Activated T-cell treated with anti-CD3 and anti-CD28 coated beads, Interleukin-2, amount 50 U/mL, for 24 hours (primary cell): Measurements from ENCODE around the gene DENND1A.
"Not testable (repeated sequence)": the region's sequence is repeated elsewhere in the genome, so short reads cannot be mapped to it uniquely, and the experiment has no call there.

Experiments used
- DNase-seq: peaks from one replicate; pipeline ENCODE4 v3.0.0-alpha.2; 2020
- H3K27ac Mint-ChIP-seq: 2 replicates; pipeline ENCODE4 v1.8.0; 2020; ENCODE audit warnings: mild to moderate bottlenecking, mixed read lengths
- H3K27me3 Mint-ChIP-seq: 2 replicates; pipeline ENCODE4 v1.8.0; 2020; ENCODE audit warnings: mixed read lengths
- H3K36me3 Mint-ChIP-seq: 2 replicates; pipeline ENCODE4 v1.8.0; 2020; ENCODE audit warnings: low read depth, mixed read lengths
- H3K4me1 Mint-ChIP-seq: 2 replicates; pipeline ENCODE4 v1.8.0; 2020; ENCODE audit warnings: low read depth, mixed read lengths
- H3K4me3 Mint-ChIP-seq: 2 replicates; pipeline ENCODE4 v1.8.0; 2020; ENCODE audit warnings: mild to moderate bottlenecking, moderate library complexity, mixed read lengths
- H3K9me3 Mint-ChIP-seq: 2 replicates; pipeline ENCODE4 v1.8.0; 2020; ENCODE audit warnings: mixed read lengths

DENND1A gene

GRCh38 chr9:123445116-123445515, 484.8 kb downstream of the DENND1A start:
- Mint-ChIP-seq H3K27me3 (no peaks in the 10 kb centered on the region), H3K4me3 (no peak overlapping the region), H3K36me3 (peaks cover 42% of the 10 kb centered on the region), H3K27ac (no peak overlapping the region), H3K4me1 (no peaks in the 10 kb centered on the region), H3K9me3 (no peaks in the 10 kb centered on the region)
- no peak for DNase-seq

- no peak for DNase-seq
- H3K4me1 Mint-ChIP-seq, result no peaks in the 10 kb centered on the region
- no peak overlapping the region for H3K27ac Mint-ChIP-seq
- H3K9me3 Mint-ChIP-seq, result no peaks in the 10 kb centered on the region
- peaks cover 56% of the 10 kb centered on the region for H3K36me3 Mint-ChIP-seq
- H3K4me3 Mint-ChIP-seq, result no peak overlapping the region
- H3K27me3 Mint-ChIP-seq, result no peaks in the 10 kb centered on the region
Measured at GRCh38 chr9:123441769-123442168, 488.2 kb downstream of the DENND1A start.

- Mint-ChIP-seq H3K4me3 (no peak overlapping the region), H3K9me3 (no peaks in the 10 kb centered on the region), H3K27me3 (no peaks in the 10 kb centered on the region)
Measured at GRCh38 chr9:123440256-123440655, 489.7 kb downstream of the DENND1A start.

GRCh38 chr9:123438821-123439220, 491.1 kb downstream of the DENND1A start:
- DNase-seq, result no peak
- Mint-ChIP-seq H3K27me3 (no peaks in the 10 kb centered on the region), H3K4me1 (no peaks in the 10 kb centered on the region), H3K4me3 (no peak overlapping the region), H3K36me3 (peaks cover 63% of the 10 kb centered on the region), H3K27ac (no peak overlapping the region), H3K9me3 (no peaks in the 10 kb centered on the region)

More at GRCh38 chr9:123440256-123440655, 489.7 kb downstream of the DENND1A start:
- H3K27ac Mint-ChIP-seq, result no peak overlapping the region
- DNase-seq, result no peak
- H3K4me1 Mint-ChIP-seq, result no peaks in the 10 kb centered on the region
- H3K36me3 Mint-ChIP-seq, result peaks cover 53% of the 10 kb centered on the region

- peaks cover 67% of the 10 kb centered on the region for H3K36me3 Mint-ChIP-seq
- H3K9me3 Mint-ChIP-seq, result no peaks in the 10 kb centered on the region
- no peaks in the 10 kb centered on the region for H3K4me1 Mint-ChIP-seq
- DNase-seq, result no peak
- no peaks in the 10 kb centered on the region for H3K27me3 Mint-ChIP-seq
- no peak overlapping the region for H3K4me3 Mint-ChIP-seq
- H3K27ac Mint-ChIP-seq, result no peak overlapping the region
Measured at GRCh38 chr9:123438321-123438720, 491.6 kb downstream of the DENND1A start.

GRCh38 chr9:123437201-123437600, 492.7 kb downstream of the DENND1A start:
- DNase-seq, result no peak
- Mint-ChIP-seq H3K4me1 (no peaks in the 10 kb centered on the region), H3K9me3 (no peaks in the 10 kb centered on the region), H3K4me3 (no peak overlapping the region), H3K36me3 (peaks cover 67% of the 10 kb centered on the region), H3K27ac (no peak overlapping the region), H3K27me3 (no peaks in the 10 kb centered on the region)

GRCh38 chr9:123435471-123435870, 494.5 kb downstream of the DENND1A start:
- Mint-ChIP-seq H3K27ac (no peak overlapping the region), H3K36me3 (peaks cover 69% of the 10 kb centered on the region), H3K9me3 (no peaks in the 10 kb centered on the region), H3K4me3 (no peak overlapping the region), H3K27me3 (no peaks in the 10 kb centered on the region), H3K4me1 (no peaks in the 10 kb centered on the region)
- DNase-seq, result no peak

GRCh38 chr9:123434619-123435240, 495.2 kb downstream of the DENND1A start:
- Mint-ChIP-seq H3K36me3 (peaks cover 69% of the 10 kb centered on the region), H3K9me3 (no peaks in the 10 kb centered on the region), H3K27ac (no peak overlapping the region)

GRCh38 chr9:123432331-123433236, 497.3 kb downstream of the DENND1A start:
- Mint-ChIP-seq H3K4me1 (no peaks in the 10 kb centered on the region), H3K9me3 (no peaks in the 10 kb centered on the region), H3K27me3 (no peaks in the 10 kb centered on the region), H3K36me3 (peaks cover 60% of the 10 kb centered on the region), H3K4me3 (no peak overlapping the region), H3K27ac (no peak overlapping the region)
- no peak for DNase-seq

More at GRCh38 chr9:123434619-123435240, 495.2 kb downstream of the DENND1A start:
- Mint-ChIP-seq H3K27me3 (no peaks in the 10 kb centered on the region), H3K4me3 (no peak overlapping the region), H3K4me1 (no peaks in the 10 kb centered on the region)
- DNase-seq, result no peak

- no peak overlapping the region for H3K4me3 Mint-ChIP-seq
- H3K27ac Mint-ChIP-seq, result no peak overlapping the region
- no peaks in the 10 kb centered on the region for H3K4me1 Mint-ChIP-seq
- H3K9me3 Mint-ChIP-seq, result no peaks in the 10 kb centered on the region
- no peak for DNase-seq
- peaks cover 53% of the 10 kb centered on the region for H3K36me3 Mint-ChIP-seq
- no peaks in the 10 kb centered on the region for H3K27me3 Mint-ChIP-seq
Measured at GRCh38 chr9:123431581-123431980, 498.3 kb downstream of the DENND1A start.

- H3K27me3 Mint-ChIP-seq, H3K4me1 Mint-ChIP-seq, H3K9me3 Mint-ChIP-seq, H3K4me3 Mint-ChIP-seq, H3K27ac Mint-ChIP-seq, DNase-seq: not testable (repeated sequence)
- peaks cover 41% of the 10 kb centered on the region for H3K36me3 Mint-ChIP-seq
Measured at GRCh38 chr9:123428450-123428849, 501.5 kb downstream of the DENND1A start.

- H3K27me3 Mint-ChIP-seq, result no peaks in the 10 kb centered on the region
- H3K36me3 Mint-ChIP-seq, result peaks cover 36% of the 10 kb centered on the region
- no peak overlapping the region for H3K4me3 Mint-ChIP-seq
- no peaks in the 10 kb centered on the region for H3K9me3 Mint-ChIP-seq
- no peaks in the 10 kb centered on the region for H3K4me1 Mint-ChIP-seq
- no peak for DNase-seq
- H3K27ac Mint-ChIP-seq, result no peak overlapping the region
Measured at GRCh38 chr9:123426406-123426805, 503.5 kb downstream of the DENND1A start.

- Mint-ChIP-seq H3K4me3 (no peak overlapping the region), H3K9me3 (no peaks in the 10 kb centered on the region), H3K36me3 (peaks cover 32% of the 10 kb centered on the region), H3K27me3 (no peaks in the 10 kb centered on the region), H3K4me1 (no peaks in the 10 kb centered on the region), H3K27ac (no peak overlapping the region)
- DNase-seq, result no peak
Measured at GRCh38 chr9:123425836-123426365, 504.0 kb downstream of the DENND1A start.

GRCh38 chr9:123425261-123425821, 504.6 kb downstream of the DENND1A start:
- no peak overlapping the region for H3K27ac Mint-ChIP-seq
- H3K4me1 Mint-ChIP-seq, result no peaks in the 10 kb centered on the region
- H3K36me3 Mint-ChIP-seq, result peaks cover 28% of the 10 kb centered on the region
- no peaks in the 10 kb centered on the region for H3K9me3 Mint-ChIP-seq
- H3K4me3 Mint-ChIP-seq, result no peak overlapping the region
- H3K27me3 Mint-ChIP-seq, result no peaks in the 10 kb centered on the region
- no peak for DNase-seq
